Upper lobe of left lung (tissue), 6 donors: ENCODE data around the gene C3orf20. TPM values are rescaled to one million over a fixed set of nuclear protein-coding genes. Genes with fewer than 3 reads are reported as not detected.
A peak's percentile ranks its signal among the peaks of the same experiment; 100 is the strongest.

ENCODE experiments used
- ATAC-seq, 2 donors: fragments of 200-7000 bp; cut with Tn5 transposase; one replicate each; pipeline ENCODE4 v1.9.1; 2022; ENCODE audit warnings: mild to moderate bottlenecking in 2 of 2, moderate library complexity in 2 of 2; ENCODE audit not compliant: low FRiP score in 2 of 2
- DNase-seq, 2 donors: peaks; one replicate each; pipeline ENCODE4 v3.0.0-alpha.2; 2019 to 2020
- H3K27ac ChIP-seq, 4 donors: fragments of 200-600 bp; sonication (generic); one replicate each; pipeline ENCODE4 v1.5.1; 2016 to 2019
- H3K27me3 ChIP-seq, 4 donors: fragments of 200-600 bp; sonication (generic); one replicate each; pipeline ENCODE4 v1.5.1; 2017 to 2019
- H3K36me3 ChIP-seq, 4 donors: fragments of 200-600 bp; sonication (generic); one replicate each; pipeline ENCODE4 v1.5.1; 2016 to 2019
- H3K4me1 ChIP-seq, 4 donors: fragments of 200-600 bp; sonication (generic); one replicate each; pipeline ENCODE4 v1.5.1; 2018 to 2019
- H3K4me3 ChIP-seq, 4 donors: fragments of 200-600 bp; sonication (generic); one replicate each; pipeline ENCODE4 v1.5.1; 2017 to 2019; ENCODE audit warnings: mild to moderate bottlenecking in 2 of 4, moderate library complexity in 1 of 4
- H3K9me3 ChIP-seq, 4 donors: fragments of 200-600 bp; sonication (generic); one replicate each; pipeline ENCODE4 v1.5.1; 2018 to 2019
- CTCF ChIP-seq, 6 experiments: fragments of 450-650 bp in 4 of 6; fragments of 200-600 bp in 2 of 6; sonication (generic) in 2 of 6; IDR thresholded peaks; one replicate each; pipeline ENCODE4 v1.5.1; 2016 to 2019; ENCODE audit warnings: antibody characterized with exemption in 6 of 6
- EP300 ChIP-seq, 4 donors: sonication (generic); formaldehyde crosslinking; IDR thresholded peaks; one replicate each; pipeline ENCODE4 v1.5.1; 2017; ENCODE audit warnings: antibody characterized with exemption in 4 of 4, control low read depth in 2 of 4
- POLR2A ChIP-seq, 4 donors: fragments of 450-650 bp; IDR thresholded peaks; one replicate each; pipeline ENCODE4 v1.5.1; 2016 to 2017; ENCODE audit warnings: antibody characterized with exemption in 4 of 4, mild to moderate bottlenecking in 2 of 4
- POLR2AphosphoS5 ChIP-seq, 2 donors: sonication (generic); formaldehyde crosslinking; IDR thresholded peaks; one replicate each; pipeline ENCODE4 v1.5.1; 2017; ENCODE audit warnings: antibody characterized with exemption in 2 of 2
- WGBS, 2 donors: methylation state at CpG; one replicate each; pipeline ENCODE4 v1.1.5; 2017 to 2018; 5-methylcytosine and 5-hydroxymethylcytosine counted together
- total RNA-seq, 6 donors: library from RNA; depleted of rRNA in 4 of 6; stranded (reverse); fragments of >200 nt in 4 of 6; gene quantifications; one replicate each; pipeline versions ENCODE4 v1.1.0 to v1.2.1, GENCODE V29; 2016 to 2021
- donor health status: DM: no; HTN: no; CAD: no; lungs with moderate emphysema.
- donor health status: DM: no; HTN: yes; CAD: no; lungs with severe emphysema.

C3orf20 gene
- total RNA-seq, 6 donors from 2014 or later, result 0.09 to 0.11 (median 0.10) TPM; not detected in 3

- H3K4me1 ChIP-seq, result peaks cover 0 to 4% (median under 1%) of the 10 kb centered on the region in 4 donors
- no peaks in the 10 kb centered on the region for H3K27me3 ChIP-seq
- 78 to 83% methylated on average over 5 of the region's 5 CpGs for WGBS, 2 donors
- DNase-seq (no peak), ATAC-seq (no peak)
- no peak overlapping the region for H3K4me3 ChIP-seq
- no peaks in the 10 kb centered on the region for H3K9me3 ChIP-seq
- H3K27ac ChIP-seq, result no peak overlapping the region
- no peak for TF ChIP-seq EP300 (IDR thresholded peaks at IDR 0.05)
- no peak for TF ChIP-seq CTCF (IDR thresholded peaks at IDR 0.05)
- no peak for TF ChIP-seq POLR2A (IDR thresholded peaks at IDR 0.05)
- no peak for TF ChIP-seq POLR2AphosphoS5 (IDR thresholded peaks at IDR 0.05)
- H3K36me3 ChIP-seq, result no peaks in the 10 kb centered on the region
These were observed 29.5 kb upstream of the C3orf20 start for GRCh38 chr3:14645453-14645852.

GRCh38 chr3:14646131-14646573, 28.8 kb upstream of the C3orf20 start:
- H3K4me3 ChIP-seq, result no peak overlapping the region
- DNase-seq (no peak), ATAC-seq (peak in 1 of 2 donors; percentile 17)
- no peak for TF ChIP-seq POLR2A (IDR thresholded peaks at IDR 0.05)
- no peak for TF ChIP-seq CTCF (IDR thresholded peaks at IDR 0.05)
- TF ChIP-seq EP300 (IDR thresholded peaks at IDR 0.05), result no peak
- no peak for TF ChIP-seq POLR2AphosphoS5 (IDR thresholded peaks at IDR 0.05)
- 76 to 91% methylated on average over 6 of the region's 6 CpGs for WGBS, 2 donors
- H3K27ac ChIP-seq, result no peak overlapping the region
- H3K36me3 ChIP-seq, result no peaks in the 10 kb centered on the region
- H3K9me3 ChIP-seq, result no peaks in the 10 kb centered on the region
- peaks cover 0 to 11% (median 5%) of the 10 kb centered on the region in 4 donors for H3K4me1 ChIP-seq
- no peaks in the 10 kb centered on the region for H3K27me3 ChIP-seq

GRCh38 chr3:14646589-14647413, 28.1 kb upstream of the C3orf20 start:
- WGBS, 2 donors, result 83 to 85% methylated on average over 9 of the region's 9 CpGs
- H3K27ac ChIP-seq, result no peak overlapping the region
- TF ChIP-seq POLR2A (IDR thresholded peaks at IDR 0.05), result no peak
- TF ChIP-seq POLR2AphosphoS5 (IDR thresholded peaks at IDR 0.05), result no peak

GRCh38 chr3:14647976-14648955, 26.7 kb upstream of the C3orf20 start:
- Histone ChIP-seq H3K4me1 (peaks cover 11 to 23% (median 16%) of the 10 kb centered on the region in 4 donors), H3K27me3 (no peaks in the 10 kb centered on the region), H3K4me3 (no peak overlapping the region), H3K27ac (no peak overlapping the region), H3K9me3 (no peaks in the 10 kb centered on the region), H3K36me3 (no peaks in the 10 kb centered on the region)
- TF ChIP-seq CTCF (IDR thresholded peaks at IDR 0.05) (no peak), POLR2A (IDR thresholded peaks at IDR 0.05) (no peak), EP300 (IDR thresholded peaks at IDR 0.05) (no peak), POLR2AphosphoS5 (IDR thresholded peaks at IDR 0.05) (no peak)
- 70 to 71% methylated on average over 19 of the region's 19 CpGs for WGBS, 2 donors
- ATAC-seq (no peak), DNase-seq (no peak)

More at GRCh38 chr3:14646589-14647413, 28.1 kb upstream of the C3orf20 start:
- H3K36me3 ChIP-seq, result no peaks in the 10 kb centered on the region
- no peak overlapping the region for H3K4me3 ChIP-seq
- H3K27me3 ChIP-seq, result no peaks in the 10 kb centered on the region
- H3K4me1 ChIP-seq, result peaks cover 0 to 11% (median 5%) of the 10 kb centered on the region in 4 donors
- ATAC-seq (no peak), DNase-seq (no peak)
- H3K9me3 ChIP-seq, result no peaks in the 10 kb centered on the region

GRCh38 chr3:14649466-14649865, 25.5 kb upstream of the C3orf20 start:
- H3K27me3 ChIP-seq, result no peaks in the 10 kb centered on the region
- DNase-seq, result no peak
- WGBS, 2 donors, result 75 to 80% methylated on average over 2 of the region's 2 CpGs
- TF ChIP-seq POLR2A (IDR thresholded peaks at IDR 0.05) (no peak), EP300 (IDR thresholded peaks at IDR 0.05) (no peak), POLR2AphosphoS5 (IDR thresholded peaks at IDR 0.05) (no peak), CTCF (IDR thresholded peaks at IDR 0.05) (no peak)
- H3K27ac ChIP-seq, result no peak overlapping the region
- no peaks in the 10 kb centered on the region for H3K9me3 ChIP-seq
- peaks cover 16 to 35% (median 23%) of the 10 kb centered on the region in 4 donors for H3K4me1 ChIP-seq
- no peak for ATAC-seq
- no peak overlapping the region for H3K4me3 ChIP-seq
- peaks cover 0 to 5% (median under 1%) of the 10 kb centered on the region in 4 donors for H3K36me3 ChIP-seq
